OCI-M2 (cell line): Measurements from ENCODE around the gene FAM81B.

Experiments
- DNase-seq: peaks from one replicate; lab custom pipeline; 2025; ENCODE audit not compliant: unreplicated experiment; lab: John Stamatoyannopoulos, UW

Gene FAM81B

DNA sequence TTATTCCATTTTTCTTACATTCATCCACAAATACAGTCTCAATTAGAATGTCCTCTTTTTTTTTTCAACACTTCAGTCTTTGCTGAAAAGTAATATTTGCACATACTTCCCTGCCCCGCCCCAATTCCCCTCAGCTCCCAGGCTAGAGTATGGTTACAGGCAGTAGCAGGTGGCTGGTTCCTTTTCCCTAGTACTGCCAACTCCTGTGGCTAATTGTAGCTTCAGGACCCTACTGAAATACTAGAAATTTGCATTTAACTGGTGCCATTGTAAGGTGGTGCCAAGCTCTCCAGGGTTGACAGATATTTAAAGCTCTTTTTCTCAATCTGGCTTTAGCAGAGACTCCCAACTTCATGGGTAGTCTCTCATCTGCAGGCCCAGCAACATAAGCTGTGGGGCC, 80.3 kb downstream of the FAM81B start:
- no peak for DNase-seq

DNA sequence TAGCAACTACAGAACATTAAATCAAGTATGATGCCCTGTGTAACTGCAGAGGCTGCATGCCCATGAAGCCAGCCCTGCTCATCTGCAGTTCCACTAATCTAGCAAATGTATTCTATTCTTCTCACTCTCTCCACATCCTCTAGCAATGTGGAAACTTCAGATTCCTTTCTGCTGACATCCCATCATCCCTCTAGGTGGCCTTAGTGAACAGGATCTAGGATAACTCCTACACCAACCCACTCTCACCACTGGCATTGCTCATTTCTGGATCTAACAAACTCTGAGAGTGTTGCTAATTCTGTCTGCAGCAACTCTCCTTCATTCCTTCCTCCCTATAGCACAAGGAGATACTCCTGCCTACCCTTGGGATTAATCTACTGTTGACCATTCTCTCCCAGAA, 80.8 kb downstream of the FAM81B start:
- no peak for DNase-seq

DNA sequence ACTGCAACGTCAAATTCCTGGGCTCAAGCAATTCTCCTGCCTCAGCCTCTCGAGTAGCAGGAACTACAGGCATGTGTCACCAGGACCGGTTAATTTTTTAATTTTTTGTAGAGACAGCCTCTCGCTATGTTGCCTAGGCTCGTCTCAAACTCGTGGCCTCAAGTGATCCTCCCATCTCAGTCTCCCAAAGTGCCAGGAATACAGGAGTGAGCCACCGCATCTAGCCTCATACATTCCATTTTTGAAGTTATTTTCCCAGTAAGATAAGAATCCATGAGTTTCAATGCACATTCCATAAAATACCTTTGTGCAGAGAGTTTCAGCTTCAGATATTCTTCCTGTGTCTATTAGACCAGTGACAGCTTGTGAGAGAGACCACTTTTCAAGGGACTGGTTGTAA, 93.3 kb downstream of the FAM81B start:
- no peak for DNase-seq

DNA sequence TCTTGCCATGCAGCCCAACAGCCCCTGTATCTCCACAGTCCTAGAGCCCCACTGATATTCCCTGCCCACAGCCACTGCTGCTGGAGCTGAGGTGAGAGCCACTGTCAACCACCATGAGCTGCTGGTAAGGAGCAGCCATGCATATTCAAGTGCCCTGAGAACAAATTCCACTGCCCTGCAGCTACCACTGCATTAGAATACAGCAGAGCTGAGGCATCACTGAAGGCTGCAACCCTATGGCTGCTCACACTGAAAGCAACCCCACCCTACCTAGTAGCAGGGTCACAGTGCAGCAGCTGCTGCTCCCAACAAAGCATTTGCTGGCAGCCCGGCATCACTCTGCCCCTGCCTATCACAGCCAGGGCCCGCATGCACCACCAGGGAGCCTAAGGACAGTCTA, 95.0 kb downstream of the FAM81B start:
- DNase-seq = no peak

DNA sequence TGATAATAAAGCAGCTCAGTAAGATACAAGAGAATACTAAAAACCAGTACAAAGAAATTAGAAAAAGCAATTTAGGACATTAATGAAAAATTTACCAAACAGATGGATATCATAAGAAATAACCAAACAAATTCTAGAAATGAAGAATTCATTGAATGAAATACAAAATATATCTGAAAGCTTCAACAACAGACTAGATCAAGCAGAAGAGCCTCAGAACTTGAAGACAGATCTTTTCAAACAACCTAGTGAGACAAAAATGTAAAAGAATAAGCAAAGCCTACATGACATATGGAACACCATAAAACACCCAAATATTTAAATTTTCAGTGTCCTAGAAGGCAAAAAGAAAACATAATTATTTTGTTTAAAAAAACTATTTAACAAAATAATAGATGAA, 96.7 kb downstream of the FAM81B start:
- no peak for DNase-seq
